K562 (cell line): ENCODE data around the gene GFOD1. TPM values are rescaled to one million over a fixed set of nuclear protein-coding genes. Genes with fewer than 3 reads are reported as not detected.

Experiments used
- ATAC-seq: fragments of 200-7000 bp; cut with Tn5 transposase; 3 replicates; pipeline ENCODE4 v1.9.1; 2020; ENCODE audit warnings: moderate library complexity
- BruUV-seq: library from RNA; stranded (reverse); fragments of 400-500 nt; replicated peaks from 2 replicates; lab custom pipeline; 2021; lab: Mats Ljungman, UMichigan
- CTCF ChIA-PET: fragments of 300-600 bp; formaldehyde crosslinking; extraction: SDS; loops from one replicate; lab custom pipeline; 2021; ENCODE audit warnings: low intra/inter-chr PET ratio; lab: Yijun Ruan, JAX
- POLR2A ChIA-PET: fragments of 300-600, 350-650 bp; sonication (Branson Sonifier 250); formaldehyde crosslinking; extraction: SDS; loops from one replicate; lab custom pipeline; 2021; ENCODE audit warnings: antibody characterized with exemption, inconsistent platforms; lab: Yijun Ruan, JAX
- DNase-seq, 4 experiments: peaks; one replicate each; pipeline versions ENCODE4 v3.0.0 to v3.0.0-alpha.2; 2011 to 2018; ENCODE audit warnings: low spot score in 3 of 4, mixed read lengths in 3 of 4; ENCODE audit errors: extremely low read depth in 1 of 4
- FAIRE-seq: peaks from 2 replicates; lab custom pipeline; 2011; peaks lifted over from hg19 to GRCh38; lab: Jason Lieb, UNC
- H2AFZ ChIP-seq: 2 replicates; pipeline ENCODE4 v1.6.0; 2011; ENCODE audit warnings: low read depth, low read length, control low read depth, inconsistent platforms
- H3K27ac ChIP-seq: fragments of 200-600 bp; 3 replicates; pipeline ENCODE4 v1.8.0; 2011; ENCODE audit warnings: low read depth, mild to moderate bottlenecking, control low read depth, inconsistent platforms, low read length, moderate library complexity, mixed read lengths; ENCODE audit errors: extremely low read depth
- H3K27me3 ChIP-seq, 2 experiments: fragments of 300-600 bp in 1 of 2; 2 replicates in 1 of 2; 3 replicates in 1 of 2; pipeline versions ENCODE4 v1.6.0 to v1.8.0; 2011; ENCODE audit warnings: inconsistent platforms in 2 of 2, low read length in 2 of 2, mild to moderate bottlenecking in 1 of 2, mixed read lengths in 1 of 2, moderate library complexity in 1 of 2; ENCODE audit not compliant: control insufficient read depth in 2 of 2, insufficient read depth in 2 of 2
- H3K36me3 ChIP-seq: fragments of 300-600 bp; 3 replicates; pipeline ENCODE4 v1.8.0; 2011; ENCODE audit warnings: mild to moderate bottlenecking, low read length, inconsistent platforms; ENCODE audit not compliant: control insufficient read depth, insufficient read depth
- H3K4me1 ChIP-seq, 2 experiments: fragments of 200-600 bp in 1 of 2; replicated peaks in 1 of 2; 2 replicates in 1 of 2; 3 replicates in 1 of 2; pipeline versions ENCODE4 v1.5.1 to v1.8.0; 2011; ENCODE audit warnings: inconsistent platforms in 2 of 2, low read length in 2 of 2, mild to moderate bottlenecking in 1 of 2, mixed read lengths in 1 of 2, moderate library complexity in 1 of 2; ENCODE audit not compliant: control insufficient read depth in 2 of 2, insufficient read depth in 2 of 2
- H3K4me2 ChIP-seq: 2 replicates; pipeline ENCODE4 v1.6.1; 2011; ENCODE audit warnings: low read length, control low read depth, inconsistent platforms, mixed read lengths; ENCODE audit not compliant: insufficient read depth
- H3K4me3 ChIP-seq: fragments of 200-600 bp; sonication (generic), shearing (Covaris generic); 2 replicates; pipeline ENCODE4 v1.5.1; 2016; ENCODE audit warnings: control low read depth, inconsistent platforms
- H3K79me2 ChIP-seq: fragments of 200-600 bp; 3 replicates; pipeline ENCODE4 v1.8.0; 2011; ENCODE audit warnings: low read length, inconsistent platforms; ENCODE audit not compliant: control insufficient read depth, insufficient read depth
- H3K9ac ChIP-seq, 2 experiments: 2 replicates each; pipeline versions ENCODE4 v1.6.0 to v1.6.1; 2011; ENCODE audit warnings: low read depth in 2 of 2, low read length in 2 of 2, control low read depth in 1 of 2, inconsistent platforms in 1 of 2, mild to moderate bottlenecking in 1 of 2, mixed read lengths in 1 of 2; ENCODE audit not compliant: insufficient read depth in 1 of 2
- H3K9me1 ChIP-seq: one replicate; pipeline ENCODE4 v1.6.0; 2011; ENCODE audit warnings: inconsistent platforms, mild to moderate bottlenecking, low read length, moderate library complexity; ENCODE audit not compliant: control insufficient read depth, insufficient read depth
- H3K9me3 ChIP-seq: replicated peaks from 2 replicates; pipeline ENCODE4 v1.5.1; 2011; ENCODE audit warnings: low read depth, low read length, inconsistent platforms; ENCODE audit not compliant: control insufficient read depth, insufficient read depth
- H4K20me1 ChIP-seq: replicated peaks from 2 replicates; pipeline ENCODE4 v1.6.1; 2011; ENCODE audit warnings: low read length, inconsistent platforms, mixed read lengths; ENCODE audit not compliant: control insufficient read depth, insufficient read depth
- CHD2 ChIP-seq: IDR thresholded peaks from 2 replicates; pipeline ENCODE4 v1.6.1; 2011; ENCODE audit warnings: low read depth, low read length
- CLOCK ChIP-seq: fragments of 250-450 bp; sonication (Bioruptor Pico); IDR thresholded peaks from 2 replicates; pipeline ENCODE4 v1.4.0; 2020; ENCODE audit warnings: mild to moderate bottlenecking, moderate library complexity, borderline replicate concordance
- EP300 ChIP-seq: IDR thresholded peaks from 2 replicates; pipeline ENCODE4 v1.6.1; 2012; ENCODE audit warnings: low read length, improper control_type of control experiment
- NR2F6 ChIP-seq: fragments of 450-650 bp; formaldehyde crosslinking; IDR thresholded peaks from 2 replicates; pipeline ENCODE4 v1.4.0; 2020; ENCODE audit warnings: mild to moderate bottlenecking
- PREB ChIP-seq: sonication (generic); formaldehyde crosslinking; IDR thresholded peaks from 2 replicates; pipeline ENCODE4 v1.8.1; 2023; ENCODE audit warnings: mild to moderate bottlenecking, missing genetic modification reagents
- RCOR1 ChIP-seq, 2 experiments: IDR thresholded peaks; 2 replicates each; pipeline ENCODE4 v1.6.1; 2012; ENCODE audit warnings: low read depth in 2 of 2, low read length in 2 of 2, borderline replicate concordance in 1 of 2, improper control_type of control experiment in 1 of 2
- SMARCA5 ChIP-seq: fragments of 450-650 bp; IDR thresholded peaks from 2 replicates; pipeline ENCODE4 v1.6.1; 2016
- USF1 ChIP-seq: sonication (generic); formaldehyde crosslinking; IDR thresholded peaks from 2 replicates; pipeline ENCODE4 v1.9.0; 2022; ENCODE audit warnings: mild to moderate bottlenecking, missing genetic modification reagents
- ZNF75A ChIP-seq: fragments of 450-650 bp; formaldehyde crosslinking; IDR thresholded peaks from 2 replicates; pipeline ENCODE4 v1.4.0; 2020; ENCODE audit warnings: mild to moderate bottlenecking
- WGBS: fragments of 100-300 bp; shearing (Covaris generic); methylation state at CpG from one replicate; pipeline ENCODE4 v1.1.6; 2016; ENCODE audit warnings: low coverage, mixed read lengths; ENCODE audit not compliant: insufficient coverage; ENCODE audit errors: missing lambda C conversion rate; 5-methylcytosine and 5-hydroxymethylcytosine counted together
- in situ Hi-C: fragments of 300-500 bp; cut with MboI; formaldehyde crosslinking; loops from 4 replicates; pipeline ENCODE4 v1.15.0; 2018; ENCODE audit warnings: inconsistent platforms, mixed read lengths
- intact Hi-C: fragments of 100-400 bp; cut with micrococcal nuclease; formaldehyde crosslinking; loops from 2 replicates; pipeline ENCODE4 v1.14.2; 2022
- polyA plus RNA-seq, 8 experiments: library from polyadenylated mRNA; depleted of rRNA in 4 of 8; stranded (reverse) in 5 of 8; unstranded in 3 of 8; fragments of >200 nt; fragmentation: Nextera tagmentation in 2 of 8; fragmentation: Illumina TruSeq in 1 of 8; extraction: Ambion mirVana in 2 of 8; extraction: Trizol in 1 of 8; gene quantifications; 2 replicates each; pipeline versions ENCODE4 v1.2.1 to v1.2.3, GENCODE V29; 2011 to 2014; ENCODE audit warnings: inconsistent platforms in 1 of 8, missing spikeins in 1 of 8
- total RNA-seq, 7 experiments: library from RNA; depleted of rRNA in 6 of 7; stranded (reverse); fragments of >200 nt in 6 of 7; fragmentation: Illumina TruSeq in 2 of 7; extraction: Trizol in 2 of 7; gene quantifications; 2 replicates each; pipeline versions ENCODE4 v1.2.1 to v1.2.3, GENCODE V29; 2011 to 2021; ENCODE audit warnings: low replicate concordance in 1 of 7
- TF ChIP-seq, protein P1 (sequence below): fragments of 250-450 bp; sonication (Bioruptor Pico); IDR thresholded peaks from 2 replicates; pipeline ENCODE4 v1.8.0; 2022; ENCODE audit warnings: inconsistent platforms
- TF ChIP-seq, protein P2 (sequence below), 3 experiments: fragments of 200-800 bp in 1 of 3; sonication (Bioruptor generic) in 1 of 3; sonication (generic) in 1 of 3; formaldehyde crosslinking in 1 of 3; IDR thresholded peaks; 2 replicates each; pipeline versions ENCODE4 v1.6.1 to v1.8.0; 2016 to 2022; ENCODE audit warnings: mild to moderate bottlenecking in 2 of 3, missing compliant biosample characterization in 2 of 3, missing genetic modification characterization in 2 of 3, missing genetic modification reagents in 1 of 3

GFOD1 gene
- total and polyA plus RNA-seq, 9 of the 15 experiments (the other 6 are each of a cell fraction or from before 2014, with no cell fraction given), result 3.8 to 12.0 (median 8.2) TPM

DNA sequence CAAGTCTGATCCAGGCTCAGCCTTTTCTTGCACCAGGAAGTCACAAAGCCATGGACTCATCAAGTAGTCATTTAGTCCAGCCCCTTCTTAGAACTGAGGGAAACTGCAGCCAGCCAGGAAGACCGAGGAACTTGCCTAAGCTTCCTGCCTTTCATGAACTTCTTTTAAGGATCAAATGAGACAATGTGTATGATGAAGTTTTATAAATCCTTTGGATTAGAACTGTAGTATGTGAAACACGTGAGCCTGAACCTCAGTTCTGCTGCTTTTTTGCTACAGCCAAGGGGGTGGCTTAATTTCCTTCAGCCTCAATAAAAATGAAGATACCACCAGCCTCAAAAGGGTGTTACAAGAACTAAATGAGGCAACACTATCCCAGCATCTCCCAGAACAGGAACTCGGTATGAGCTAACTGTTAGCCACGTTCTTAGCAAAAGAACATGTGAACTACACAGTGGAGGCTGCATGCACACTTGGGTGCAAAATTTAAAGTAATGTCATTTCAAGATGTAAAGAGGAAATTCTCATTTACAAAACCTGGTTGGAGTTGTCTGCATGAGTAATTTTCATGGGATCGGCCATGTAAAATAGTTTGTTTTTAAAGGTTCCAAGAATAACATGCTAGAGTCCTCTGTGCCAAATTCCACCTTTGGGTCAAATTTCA lies 83.0 kb downstream of the GFOD1 start (continued):
- TF ChIP-seq CLOCK (no peak), RCOR1 (IDR thresholded peaks at IDR 0.05; ENCODE audit: borderline replicate concordance in 1 of 2, low read depth in 2 of 2, low read length in 2 of 2) (no peak), SMARCA5 (no peak)

DNA sequence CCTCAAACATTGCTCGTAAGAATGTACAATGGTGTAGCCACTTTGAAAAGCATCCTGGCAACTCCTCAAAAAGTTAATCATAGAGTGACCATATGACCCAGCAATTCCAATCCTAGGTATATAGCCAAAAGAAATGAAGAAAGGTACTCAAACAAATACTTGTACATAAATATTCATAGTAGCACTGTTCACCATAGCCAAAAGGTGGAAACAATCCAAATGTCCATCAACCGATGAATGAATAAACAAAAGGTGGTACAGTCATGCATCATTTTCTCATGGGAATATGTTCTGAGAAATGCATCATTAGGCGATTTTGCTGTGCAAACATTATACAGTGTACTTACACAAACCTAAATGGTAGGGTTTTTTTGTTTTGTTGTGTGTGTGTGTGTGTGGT lies 84.7 kb downstream of the GFOD1 start:
- H3K27me3 ChIP-seq, result peaks cover 0 to 6% of the 10 kb centered on the region in 2 experiments; a peak in 1 of 5 replicates
- peaks cover 0 to 29% of the 10 kb centered on the region in 2 experiments; a peak in 3 of 5 replicates for H3K4me1 ChIP-seq
- in situ Hi-C loops (no loop called here), intact Hi-C loops (no loop called here)
- 69% methylated on average over 3 of the region's 3 CpGs for WGBS
- no peak overlapping the region for H3K9ac ChIP-seq
- no peaks in the 10 kb centered on the region for H3K36me3 ChIP-seq
- no peak for FAIRE-seq
- ATAC-seq, result no peak
- no peak overlapping the region for H3K27ac ChIP-seq
- H3K9me1 ChIP-seq, result no peaks in the 10 kb centered on the region
- ChIA-PET POLR2A (no interaction called here), CTCF (no interaction called here)
- H3K79me2 ChIP-seq, result no peaks in the 10 kb centered on the region
- no peaks in the 10 kb centered on the region for H3K9me3 ChIP-seq
- no peak for DNase-seq
- no peak overlapping the region for H3K4me3 ChIP-seq
- H4K20me1 ChIP-seq, result no peaks in the 10 kb centered on the region
- no peak overlapping the region for H2AFZ ChIP-seq
- no TSS peak for BruUV-seq
- no peak overlapping the region for H3K4me2 ChIP-seq
- TF ChIP-seq ZNF75A (CRISPR knock-in tag) (no peak), CHD2 (no peak), NR2F6 (CRISPR knock-in tag) (no peak), USF1 (no peak), EP300 (no peak), PREB (no peak)
- TF ChIP-seq, protein P1, sequence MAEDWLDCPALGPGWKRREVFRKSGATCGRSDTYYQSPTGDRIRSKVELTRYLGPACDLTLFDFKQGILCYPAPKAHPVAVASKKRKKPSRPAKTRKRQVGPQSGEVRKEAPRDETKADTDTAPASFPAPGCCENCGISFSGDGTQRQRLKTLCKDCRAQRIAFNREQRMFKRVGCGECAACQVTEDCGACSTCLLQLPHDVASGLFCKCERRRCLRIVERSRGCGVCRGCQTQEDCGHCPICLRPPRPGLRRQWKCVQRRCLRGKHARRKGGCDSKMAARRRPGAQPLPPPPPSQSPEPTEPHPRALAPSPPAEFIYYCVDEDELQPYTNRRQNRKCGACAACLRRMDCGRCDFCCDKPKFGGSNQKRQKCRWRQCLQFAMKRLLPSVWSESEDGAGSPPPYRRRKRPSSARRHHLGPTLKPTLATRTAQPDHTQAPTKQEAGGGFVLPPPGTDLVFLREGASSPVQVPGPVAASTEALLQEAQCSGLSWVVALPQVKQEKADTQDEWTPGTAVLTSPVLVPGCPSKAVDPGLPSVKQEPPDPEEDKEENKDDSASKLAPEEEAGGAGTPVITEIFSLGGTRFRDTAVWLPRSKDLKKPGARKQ, result no peak
- TF ChIP-seq, protein P2, sequence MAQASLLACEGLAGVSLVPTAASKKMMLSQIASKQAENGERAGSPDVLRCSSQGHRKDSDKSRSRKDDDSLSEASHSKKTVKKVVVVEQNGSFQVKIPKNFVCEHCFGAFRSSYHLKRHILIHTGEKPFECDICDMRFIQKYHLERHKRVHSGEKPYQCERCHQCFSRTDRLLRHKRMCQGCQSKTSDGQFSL (CRISPR knock-in tag; IDR thresholded peaks at IDR 0.05), result no peak
- TF ChIP-seq, protein P2 (tag; IDR thresholded peaks at IDR 0.05), result no peak
